Sigmoid colon (tissue), 7 donors: ENCODE results near the gene SLC8A1. TPM values are rescaled to one million over a fixed set of nuclear protein-coding genes. Genes with fewer than 3 reads are reported as not detected.
A peak's percentile ranks its signal among the peaks of the same experiment; 100 is the strongest.

Experiments used
- DNase-seq: peaks from one replicate; pipeline ENCODE4 v3.0.0-alpha.2; 2019
- H3K27ac ChIP-seq, 4 donors: fragments of 200-600 bp; sonication (generic); one replicate each; pipeline ENCODE4 v1.5.1; 2016 to 2019; ENCODE audit warnings: mild to moderate bottlenecking in 1 of 4
- H3K27me3 ChIP-seq, 3 donors: fragments of 200-600 bp; sonication (generic); one replicate each; pipeline ENCODE4 v1.5.1; 2019; ENCODE audit warnings: mild to moderate bottlenecking in 1 of 3
- H3K36me3 ChIP-seq, 4 donors: fragments of 200-600 bp; sonication (generic); one replicate each; pipeline ENCODE4 v1.5.1; 2016 to 2019
- H3K4me1 ChIP-seq, 4 donors: fragments of 200-600 bp; sonication (generic); one replicate each; pipeline ENCODE4 v1.5.1; 2017 to 2019
- H3K4me3 ChIP-seq, 4 donors: fragments of 200-600 bp; sonication (generic); one replicate each; pipeline ENCODE4 v1.5.1; 2017 to 2019; ENCODE audit warnings: mild to moderate bottlenecking in 2 of 4, moderate library complexity in 1 of 4
- H3K9me3 ChIP-seq, 4 donors: fragments of 200-600 bp in 3 of 4; sonication (generic) in 3 of 4; one replicate each; pipeline versions ENCODE4 v1.5.1 to v1.6.1; 2013 to 2019
- EP300 ChIP-seq, 4 donors: sonication (generic); formaldehyde crosslinking; IDR thresholded peaks; one replicate each; pipeline ENCODE4 v1.6.1; 2017; ENCODE audit warnings: antibody characterized with exemption in 4 of 4
- POLR2A ChIP-seq, 2 donors: fragments of 450-650 bp; IDR thresholded peaks; one replicate each; pipeline ENCODE4 v1.6.1; 2016; ENCODE audit warnings: antibody characterized with exemption in 2 of 2, mild to moderate bottlenecking in 2 of 2, moderate library complexity in 2 of 2
- POLR2AphosphoS5 ChIP-seq, 4 donors: sonication (generic); formaldehyde crosslinking; IDR thresholded peaks; one replicate each; pipeline ENCODE4 v1.6.1; 2017; ENCODE audit warnings: antibody characterized with exemption in 4 of 4
- WGBS, 2 donors: extraction: QIAGEN DNeasy Blood & Tissue Kit; methylation state at CpG; one replicate each; pipeline ENCODE4 v1.1.7; 2013; 5-methylcytosine and 5-hydroxymethylcytosine counted together
- intact Hi-C: fragments of 100-400 bp; cut with DNase I; formaldehyde crosslinking; loops from one replicate; pipeline ENCODE4 v1.15.1; 2023
- polyA plus RNA-seq, 3 donors: library from polyadenylated mRNA; stranded (reverse); fragments of 200-250 nt; gene quantifications; one replicate each; pipeline ENCODE4 v1.2.3, GENCODE V29; 2013
- total RNA-seq, 4 donors: library from RNA; depleted of rRNA; stranded (reverse); fragments of >200 nt; gene quantifications; one replicate each; pipeline ENCODE4 v1.1.0, GENCODE V29; 2016
- TF ChIP-seq, protein P1 (sequence below), 4 experiments: fragments of 450-650 bp in 3 of 4; fragments of 200-600 bp in 1 of 4; IDR thresholded peaks; one replicate each; pipeline ENCODE4 v1.5.1; 2016 to 2019; ENCODE audit warnings: antibody characterized with exemption in 4 of 4, mild to moderate bottlenecking in 3 of 4, moderate library complexity in 2 of 4
- donor health status: healthy with polysubstance abuse.
- donor health status: Bipolar disorder and iron deficiency.
- donor health status: healthy.

The SLC8A1 gene
- total and polyA plus RNA-seq, 7 donors = 0.60 to 337 (median 229) TPM

DNA sequence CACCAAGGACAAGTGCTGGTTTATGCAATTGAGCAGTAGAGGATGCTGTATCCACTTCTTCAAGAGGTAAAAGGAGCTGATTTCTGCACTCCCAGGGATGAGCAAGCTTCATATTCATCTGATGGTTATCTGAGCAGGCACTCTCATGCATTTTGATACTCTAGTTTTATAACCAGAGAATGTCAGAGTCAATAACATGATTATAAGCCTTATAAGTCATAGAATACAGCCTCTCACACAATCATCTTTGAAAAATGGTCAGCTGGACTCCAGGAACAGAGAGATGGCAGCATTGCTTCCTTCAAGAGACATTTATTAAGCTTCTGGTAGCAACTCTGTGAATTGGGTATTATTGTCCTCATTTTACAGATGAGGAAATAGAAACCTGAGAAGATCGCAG, 167.1 kb downstream of the SLC8A1 start:
- WGBS, 2 donors = 86 to 90% methylated on average over 1 of the region's 1 CpG

DNA sequence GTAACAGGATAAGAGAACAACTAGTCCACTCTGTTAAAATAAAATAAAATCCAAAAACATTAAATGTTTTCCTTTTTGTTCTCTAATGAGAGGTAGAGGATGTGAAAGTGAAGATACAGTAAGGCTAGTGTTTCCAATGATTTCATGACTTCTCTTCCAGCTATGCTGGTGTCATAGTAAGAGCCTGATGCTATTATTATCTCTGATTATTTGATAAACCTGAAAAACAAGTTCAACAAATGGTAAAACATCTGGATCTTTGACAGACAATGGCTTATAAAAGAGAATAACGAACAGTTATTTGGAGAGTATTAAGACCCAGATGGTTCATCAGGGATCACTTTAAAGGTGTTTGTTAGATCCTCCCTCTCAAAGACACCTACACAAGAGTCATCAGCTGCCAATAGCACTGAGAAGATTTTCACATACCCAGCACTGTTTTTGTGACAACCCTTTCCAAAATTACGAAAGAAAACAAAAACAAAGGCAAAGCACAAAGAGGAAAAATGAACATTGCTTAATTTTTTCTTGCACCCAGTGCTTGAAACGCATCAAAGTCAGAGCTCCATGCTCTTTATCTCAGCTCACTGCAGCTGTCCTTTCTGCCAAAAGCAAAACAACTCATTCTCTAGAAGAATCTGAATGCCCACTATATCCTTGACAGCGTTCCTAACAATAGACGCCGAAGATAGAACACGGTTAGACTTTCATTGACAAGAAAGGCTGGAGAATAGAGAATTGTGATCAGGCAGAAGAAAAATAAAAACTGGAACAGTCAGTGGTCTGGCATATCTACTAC, 168.6 kb downstream of the SLC8A1 start:
- Histone ChIP-seq H3K9me3 (no peaks in the 10 kb centered on the region), H3K4me1 (peaks cover 0 to 90% (median 62%) of the 10 kb centered on the region in 4 donors), H3K4me3 (peak overlapping the region in 2 of 4 donors; percentile 26 to 40), H3K27ac (peak overlapping the region; percentile 73 to 85 (median 82)), H3K36me3 (no peaks in the 10 kb centered on the region), H3K27me3 (no peaks in the 10 kb centered on the region)
- intact Hi-C loops = loop anchor here (5.0 kb wide), 2 partner anchors 44 to 169 kb away; partner anchors contain the start of gene SLC8A1
- 84 to 85% methylated on average over 7 of the region's 7 CpGs for WGBS, 2 donors
- TF ChIP-seq EP300 (IDR thresholded peaks at IDR 0.05) = no peak
- TF ChIP-seq, protein P1, sequence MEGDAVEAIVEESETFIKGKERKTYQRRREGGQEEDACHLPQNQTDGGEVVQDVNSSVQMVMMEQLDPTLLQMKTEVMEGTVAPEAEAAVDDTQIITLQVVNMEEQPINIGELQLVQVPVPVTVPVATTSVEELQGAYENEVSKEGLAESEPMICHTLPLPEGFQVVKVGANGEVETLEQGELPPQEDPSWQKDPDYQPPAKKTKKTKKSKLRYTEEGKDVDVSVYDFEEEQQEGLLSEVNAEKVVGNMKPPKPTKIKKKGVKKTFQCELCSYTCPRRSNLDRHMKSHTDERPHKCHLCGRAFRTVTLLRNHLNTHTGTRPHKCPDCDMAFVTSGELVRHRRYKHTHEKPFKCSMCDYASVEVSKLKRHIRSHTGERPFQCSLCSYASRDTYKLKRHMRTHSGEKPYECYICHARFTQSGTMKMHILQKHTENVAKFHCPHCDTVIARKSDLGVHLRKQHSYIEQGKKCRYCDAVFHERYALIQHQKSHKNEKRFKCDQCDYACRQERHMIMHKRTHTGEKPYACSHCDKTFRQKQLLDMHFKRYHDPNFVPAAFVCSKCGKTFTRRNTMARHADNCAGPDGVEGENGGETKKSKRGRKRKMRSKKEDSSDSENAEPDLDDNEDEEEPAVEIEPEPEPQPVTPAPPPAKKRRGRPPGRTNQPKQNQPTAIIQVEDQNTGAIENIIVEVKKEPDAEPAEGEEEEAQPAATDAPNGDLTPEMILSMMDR (IDR thresholded peaks at IDR 0.05) = no peak
- TF ChIP-seq POLR2AphosphoS5 (IDR thresholded peaks at IDR 0.05) = no peak
- no peak for TF ChIP-seq POLR2A (IDR thresholded peaks at IDR 0.05)
- no peak for DNase-seq

More for the DNA sequence above, 167.1 kb downstream of the SLC8A1 start:
- no peaks in the 10 kb centered on the region for H3K36me3 ChIP-seq
- peaks cover 0 to 76% (median 52%) of the 10 kb centered on the region in 4 donors for H3K4me1 ChIP-seq
- H3K4me3 ChIP-seq = no peak overlapping the region
- no peaks in the 10 kb centered on the region for H3K9me3 ChIP-seq
- H3K27ac ChIP-seq = peak overlapping the region; percentile 35 to 57 (median 44)
- no peak for DNase-seq
- H3K27me3 ChIP-seq = no peaks in the 10 kb centered on the region
- intact Hi-C loops = loop anchor here (5.0 kb wide), 2 partner anchors 43 to 168 kb away; partner anchors contain the start of gene SLC8A1
- TF ChIP-seq, protein P1 (IDR thresholded peaks at IDR 0.05) = no peak
- TF ChIP-seq EP300 (IDR thresholded peaks at IDR 0.05) (no peak), POLR2A (IDR thresholded peaks at IDR 0.05) (no peak), POLR2AphosphoS5 (IDR thresholded peaks at IDR 0.05) (no peak)

DNA sequence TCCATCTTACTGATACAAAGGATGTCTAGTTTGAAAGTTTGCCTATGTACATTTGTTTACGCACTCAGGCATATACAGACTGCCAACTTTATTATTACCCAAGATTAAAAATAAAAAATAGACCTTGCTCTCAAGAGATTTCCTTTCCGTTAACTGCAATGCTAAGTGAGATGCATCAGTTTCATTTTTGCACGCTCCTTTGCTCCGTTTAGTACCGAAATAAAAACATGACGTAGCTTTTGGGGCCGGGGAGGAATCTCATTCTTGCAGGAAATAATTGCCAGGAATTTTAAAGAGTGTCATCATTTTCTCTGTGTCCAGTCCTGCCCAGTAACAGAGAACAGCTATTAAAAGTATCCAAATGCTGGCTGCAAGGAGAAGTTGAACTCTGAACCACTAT, 169.5 kb downstream of the SLC8A1 start:
- intact Hi-C loops = loop anchor here (5.0 kb wide), 2 partner anchors 45 to 170 kb away; partner anchors contain the start of gene SLC8A1
- H3K4me1 ChIP-seq = peaks cover 0 to 83% (median 59%) of the 10 kb centered on the region in 4 donors

DNA sequence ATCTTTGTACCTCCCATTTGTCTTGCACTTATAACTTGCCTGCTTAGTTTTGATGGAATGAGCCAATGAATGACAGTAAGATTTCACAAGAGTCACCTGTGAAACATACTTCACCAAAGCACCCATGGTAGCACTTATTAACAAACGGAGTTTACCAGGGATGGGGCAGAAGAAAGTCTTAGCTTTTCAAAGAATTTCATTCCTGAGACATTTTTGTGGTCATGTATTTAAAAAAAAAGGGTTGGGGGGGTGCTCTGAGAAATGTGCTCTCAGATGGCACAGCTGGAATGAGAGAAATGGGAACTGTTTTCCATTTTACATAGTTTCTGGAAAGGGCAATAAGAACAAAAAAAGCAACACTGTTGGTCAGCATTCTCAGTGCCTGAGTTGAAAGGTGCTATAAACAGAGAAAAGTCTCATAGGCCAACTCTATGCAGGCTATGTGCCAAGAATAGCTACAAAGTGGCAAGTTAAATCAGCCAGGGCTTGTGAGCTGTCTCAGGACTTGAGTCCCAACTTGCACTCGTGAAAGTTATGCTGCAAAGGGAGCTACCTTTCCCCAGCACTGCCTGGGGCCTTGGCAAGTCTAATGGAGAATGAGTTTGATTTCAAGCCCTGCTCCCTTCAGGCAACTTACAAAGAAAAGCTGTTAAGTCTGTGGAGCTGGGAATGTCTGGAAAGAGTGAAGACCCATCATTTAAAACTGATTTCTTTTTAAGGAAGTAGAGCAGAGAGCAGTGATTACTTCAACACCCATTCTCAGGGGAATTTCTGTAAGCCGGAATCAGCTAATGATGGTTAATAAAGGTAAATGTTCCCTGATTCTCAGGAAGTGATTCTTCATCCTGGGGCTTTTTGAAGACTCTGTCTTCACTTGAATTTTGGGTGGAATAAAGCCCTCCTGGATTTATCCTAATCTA, 170.6 kb downstream of the SLC8A1 start:
- H3K4me3 ChIP-seq = no peak overlapping the region
- no peaks in the 10 kb centered on the region for H3K9me3 ChIP-seq
- intact Hi-C loops = loop anchor here (5.0 kb wide), 2 partner anchors 46 to 171 kb away; partner anchors contain the start of gene SLC8A1
- no peaks in the 10 kb centered on the region for H3K27me3 ChIP-seq
- H3K4me1 ChIP-seq = peaks cover 0 to 83% (median 57%) of the 10 kb centered on the region in 4 donors
- 45 to 57% methylated on average over 3 of the region's 3 CpGs for WGBS, 2 donors
- no peaks in the 10 kb centered on the region for H3K36me3 ChIP-seq
- peak; percentile 36 to 65 (median 44) for TF ChIP-seq POLR2AphosphoS5 (IDR thresholded peaks at IDR 0.05)
- TF ChIP-seq POLR2A (IDR thresholded peaks at IDR 0.05) = no peak
- TF ChIP-seq, protein P1 (IDR thresholded peaks at IDR 0.05) = no peak
- TF ChIP-seq EP300 (IDR thresholded peaks at IDR 0.05) = peak in 1 of 4 donors; percentile 41
- peak; percentile 76 for DNase-seq
- H3K27ac ChIP-seq = peak overlapping the region; percentile 73 to 85 (median 82)

More for the DNA sequence above, 169.5 kb downstream of the SLC8A1 start:
- Histone ChIP-seq H3K27me3 (no peaks in the 10 kb centered on the region), H3K27ac (peak overlapping the region; percentile 73 to 85 (median 82)), H3K9me3 (no peaks in the 10 kb centered on the region), H3K36me3 (no peaks in the 10 kb centered on the region), H3K4me3 (peak overlapping the region; percentile 11 to 40 (median 30))
- 65 to 74% methylated on average over 7 of the region's 7 CpGs for WGBS, 2 donors
- TF ChIP-seq POLR2A (IDR thresholded peaks at IDR 0.05) = no peak
- TF ChIP-seq POLR2AphosphoS5 (IDR thresholded peaks at IDR 0.05) = no peak
- TF ChIP-seq EP300 (IDR thresholded peaks at IDR 0.05) = no peak
- TF ChIP-seq, protein P1 (IDR thresholded peaks at IDR 0.05) = no peak
- DNase-seq = no peak
